ENCODE results near the gene IL12B.
A peak's percentile ranks its signal among the peaks of the same experiment; 100 is the strongest.
"Not testable (repeated sequence)": the region's sequence is repeated elsewhere in the genome, so short reads cannot be mapped to it uniquely, and the experiment has no call there.

IL12B gene

GRCh38 chr5:159290741-159291140 is 39.5 kb downstream of the IL12B start:
- DNase-seq (ENCODE audit: low spot score), result no peak

DNA sequence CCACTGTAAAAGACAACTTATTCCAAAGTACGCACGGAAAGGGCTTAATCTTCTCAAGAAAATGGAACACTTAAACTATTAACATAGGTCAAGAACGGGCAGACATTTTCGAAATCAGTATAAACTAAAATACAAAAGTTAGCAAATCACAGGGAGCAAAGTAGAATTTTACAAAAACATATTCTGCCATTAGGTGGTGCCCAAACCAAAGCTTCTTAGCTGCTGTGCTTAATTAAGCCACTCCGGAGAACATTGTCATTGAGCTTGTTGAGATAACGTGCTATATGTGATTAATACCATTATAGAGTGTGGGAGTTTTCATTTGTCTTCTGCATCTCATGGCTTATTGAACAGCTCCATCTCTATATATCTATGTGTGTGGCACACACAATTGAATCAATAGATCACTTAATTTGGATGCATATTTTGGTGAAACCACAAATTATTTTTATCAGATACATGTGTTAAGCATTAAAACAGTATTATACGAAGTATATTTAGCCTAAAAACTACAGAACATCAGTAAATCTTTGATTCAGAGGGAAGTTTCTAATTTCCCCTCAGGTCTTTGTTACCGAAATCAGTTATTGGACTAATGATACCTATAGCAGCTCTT is 43.8 kb downstream of the IL12B start:
- peak; percentile 17 for DNase-seq (ENCODE audit: low spot score)

DNA sequence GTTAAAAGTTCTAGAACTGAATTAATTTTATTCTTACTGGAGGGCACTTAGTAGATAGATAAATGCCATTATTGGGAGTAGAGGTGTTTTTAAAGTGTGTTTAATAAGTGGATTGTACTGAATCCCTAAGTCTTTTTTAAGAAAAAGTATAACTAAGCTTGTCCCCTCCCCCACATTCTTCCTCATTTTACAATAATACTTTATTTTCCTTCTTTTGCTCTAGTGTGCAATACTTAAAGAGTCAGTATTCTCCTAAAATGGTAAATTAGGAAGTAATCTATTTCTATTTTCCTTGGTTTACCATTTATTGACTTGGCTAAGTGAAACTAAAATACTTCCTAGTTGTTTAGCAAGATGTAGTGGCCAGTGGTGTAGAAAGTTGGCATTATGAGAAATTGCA is 55.6 kb downstream of the IL12B start:
- no peak for DNase-seq (ENCODE audit: low spot score)

GRCh38 chr5:159273923-159274322 is 56.4 kb downstream of the IL12B start:
- DNase-seq (ENCODE audit: low spot score), result no peak

GRCh38 chr5:159269723-159270122 is 60.6 kb downstream of the IL12B start:
- DNase-seq (ENCODE audit: low spot score), result no peak

- DNase-seq (ENCODE audit: low spot score), result not testable (repeated sequence)
These were observed 63.5 kb downstream of the IL12B start for GRCh38 chr5:159266764-159267163.

Measured in hematopoietic multipotent progenitor cell treated with erythropoietin and hydrocortisone succinate and interleukin-3 and kit ligand, for 17 days (in vitro differentiated cells).